Ovary (tissue), 9 donors: ENCODE results near the gene SLC25A52. TPM values are rescaled to one million over a fixed set of nuclear protein-coding genes. Genes with fewer than 3 reads are reported as not detected.
"Not testable (repeated sequence)": the region's sequence is repeated elsewhere in the genome, so short reads cannot be mapped to it uniquely, and the experiment has no call there.

ENCODE experiments used
- DNase-seq, 5 donors: peaks; one replicate each; pipeline ENCODE4 v3.0.0-alpha.2; 2019 to 2020
- H3K27ac ChIP-seq, 2 donors: fragments of 200-600 bp; one replicate each; pipeline versions ENCODE4 v1.5.1 to v1.8.0; 2019 to 2022
- H3K27me3 ChIP-seq: fragments of 200-600 bp; one replicate; pipeline ENCODE4 v1.8.0; 2022
- H3K36me3 ChIP-seq: fragments of 200-600 bp; sonication (generic); one replicate; pipeline ENCODE4 v1.5.1; 2019
- H3K4me1 ChIP-seq: one replicate; pipeline ENCODE4 v1.8.1; 2013; ENCODE audit warnings: mild to moderate bottlenecking, moderate library complexity; ENCODE audit not compliant: insufficient read depth
- H3K4me3 ChIP-seq: fragments of 200-600 bp; sonication (generic); one replicate; pipeline ENCODE4 v1.5.1; 2017
- H3K9me3 ChIP-seq, 2 donors: fragments of 200-600 bp in 1 of 2; sonication (generic) in 1 of 2; one replicate each; pipeline versions ENCODE4 v1.5.1 to v1.8.1; 2013 to 2019; ENCODE audit warnings: mild to moderate bottlenecking in 1 of 2, moderate library complexity in 1 of 2
- CTCF ChIP-seq, 3 donors: fragments of 450-650 bp in 2 of 3; fragments of 200-600 bp in 1 of 3; IDR thresholded peaks; one replicate each; pipeline versions ENCODE4 v1.5.1 to v1.8.0; 2016 to 2022; ENCODE audit warnings: antibody characterized with exemption in 3 of 3, mild to moderate bottlenecking in 1 of 3
- EP300 ChIP-seq: sonication (generic); formaldehyde crosslinking; IDR thresholded peaks from one replicate; pipeline ENCODE4 v1.6.1; 2017; ENCODE audit warnings: antibody characterized with exemption
- POLR2A ChIP-seq: fragments of 450-650 bp; IDR thresholded peaks from one replicate; pipeline ENCODE4 v1.6.1; 2017; ENCODE audit warnings: antibody characterized with exemption, mild to moderate bottlenecking, moderate library complexity
- WGBS, 3 donors: extraction: QIAGEN DNeasy Blood & Tissue Kit in 1 of 3; methylation state at CpG; one replicate each; pipeline versions ENCODE4 v1.1.5 to v1.1.7; 2013 to 2017; 5-methylcytosine and 5-hydroxymethylcytosine counted together
- intact Hi-C, 4 donors: fragments of 100-400 bp; cut with DNase I; formaldehyde crosslinking; loops; one replicate each; pipeline versions ENCODE4 v1.11.0 to v1.15.1; 2022 to 2023
- polyA plus RNA-seq, 2 donors: library from polyadenylated mRNA; stranded (reverse); fragments of 200-250 nt in 1 of 2; fragments of 350-450 nt in 1 of 2; fragmentation: Illumina TruSeq in 1 of 2; extraction: RNeasy Lipid Tissue Mini Kit (QIAGEN cat#74804) in 1 of 2; gene quantifications; one replicate each; pipeline ENCODE4 v1.2.3, GENCODE V29; 2013 to 2014
- total RNA-seq, 7 donors: library from RNA; depleted of rRNA in 2 of 7; stranded (reverse); fragments of >200 nt in 2 of 7; fragmentation: NEBNext Ultra II Directional in 3 of 7; extraction: Animal tissue kit (Norgen Biotek cat#: 25700) in 3 of 7; gene quantifications; one replicate each; pipeline versions ENCODE4 v1.1.0 to v1.2.4, GENCODE V29; 2016 to 2023
- donor health status: DM: no; HTN: no; CAD: no; lungs with moderate emphysema.
- donor health status: DM: no; HTN: no; CAD: no.
- donor health status: Bipolar disorder and iron deficiency.
- donor health status: DM: yes; HTN: yes; CAD: no.
- donor health status: DM: no; HTN: no; CAD: no.
- donor health status: DM: yes; HTN: yes; CAD: no.

The SLC25A52 gene
- total and polyA plus RNA-seq, 9 donors = not detected

DNA sequence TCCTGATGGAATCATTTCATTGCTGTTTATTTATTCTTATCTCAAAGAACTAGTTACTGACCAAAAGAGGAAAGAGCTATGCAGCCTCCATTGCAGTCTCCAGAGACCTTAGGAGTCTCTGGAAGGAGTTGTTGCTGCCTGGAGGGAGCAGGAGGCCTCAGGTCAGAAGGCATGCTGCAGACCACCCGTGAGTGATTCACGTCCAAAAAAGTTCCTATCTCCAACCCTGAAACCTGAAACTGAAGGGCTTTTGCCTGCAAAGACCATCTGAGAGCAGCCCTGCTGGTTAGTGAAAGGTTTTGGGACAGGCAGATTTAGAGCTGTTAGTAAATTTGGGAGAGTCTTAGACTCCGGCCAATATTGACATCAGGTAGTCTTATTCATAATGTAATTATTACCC is 29.1 kb downstream of the SLC25A52 start:
- Histone ChIP-seq H3K4me3 (no peak overlapping the region), H3K27me3 (no peaks in the 10 kb centered on the region), H3K36me3 (no peaks in the 10 kb centered on the region), H3K9me3 (no peaks in the 10 kb centered on the region), H3K4me1 (no peaks in the 10 kb centered on the region), H3K27ac (no peak overlapping the region)
- no peak for TF ChIP-seq EP300
- TF ChIP-seq POLR2A = no peak
- TF ChIP-seq CTCF (IDR thresholded peaks at IDR 0.05) = no peak
- DNase-seq = no peak
- 9 to 21% (median 19%) methylated on average over 3 of the region's 3 CpGs for WGBS, 3 donors
- intact Hi-C loops = no loop called here

DNA sequence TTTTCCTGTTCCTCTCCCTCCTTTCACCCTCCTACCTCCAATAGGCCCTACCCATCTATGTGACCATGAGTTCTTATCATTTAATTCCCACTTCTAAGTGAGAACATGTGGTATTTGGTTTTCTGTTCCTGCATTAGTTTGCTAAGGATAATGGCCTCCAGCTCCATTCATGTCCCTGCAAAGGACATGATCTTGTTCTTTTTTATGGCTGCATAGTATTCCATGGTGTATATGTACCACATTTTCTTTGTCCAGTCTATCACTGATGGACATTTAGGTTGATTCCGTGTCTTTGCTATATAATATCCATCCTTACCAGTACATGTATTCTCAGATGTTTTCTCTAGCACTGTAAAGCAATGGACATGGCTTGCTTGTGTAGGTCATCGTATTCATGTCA is 31.5 kb downstream of the SLC25A52 start:
- WGBS, 3 donors = 89 to 95% (median 95%) methylated on average over 2 of the region's 2 CpGs
- H3K36me3 ChIP-seq, intact Hi-C loops, H3K4me3 ChIP-seq, H3K4me1 ChIP-seq, H3K9me3 ChIP-seq, H3K27ac ChIP-seq, H3K27me3 ChIP-seq, DNase-seq: not testable (repeated sequence)

- peak overlapping the region; percentile 38 for H3K4me3 ChIP-seq
- WGBS, 3 donors = 1 to 12% (median 2%) methylated on average over 43 of the region's 43 CpGs
- DNase-seq = peak; percentile 11 to 56 (median 36)
- H3K9me3 ChIP-seq = no peaks in the 10 kb centered on the region
- H3K27me3 ChIP-seq = no peaks in the 10 kb centered on the region
- H3K36me3 ChIP-seq = no peaks in the 10 kb centered on the region
- intact Hi-C loops = loop anchor here (5.0 kb wide), 2 partner anchors 102 to 167 kb away; no protein-coding TSS in a partner anchor
- H3K4me1 ChIP-seq = no peaks in the 10 kb centered on the region
- TF ChIP-seq POLR2A = no peak
- TF ChIP-seq EP300 = no peak
- no peak for TF ChIP-seq CTCF (IDR thresholded peaks at IDR 0.05)
- peak overlapping the region; percentile 1 to 55 for H3K27ac ChIP-seq
Observed at GRCh38 chr18:31723990-31724711, 36.5 kb downstream of the SLC25A52 start.

- WGBS, 3 donors = 25 to 34% (median 30%) methylated on average over 7 of the region's 7 CpGs
- intact Hi-C loops = loop anchor here (5.0 kb wide), 2 partner anchors 101 to 166 kb away; no protein-coding TSS in a partner anchor
- H3K27ac ChIP-seq = peak overlapping the region in 1 of 2 donors; percentile 55
Observed at GRCh38 chr18:31723639-31723989, 37.1 kb downstream of the SLC25A52 start.

More at GRCh38 chr18:31723639-31723989, 37.1 kb downstream of the SLC25A52 start:
- Histone ChIP-seq H3K36me3 (no peaks in the 10 kb centered on the region), H3K27me3 (no peaks in the 10 kb centered on the region), H3K4me3 (peak overlapping the region; percentile 38), H3K4me1 (no peaks in the 10 kb centered on the region), H3K9me3 (no peaks in the 10 kb centered on the region)
- no peak for TF ChIP-seq CTCF (IDR thresholded peaks at IDR 0.05)
- no peak for TF ChIP-seq POLR2A
- no peak for TF ChIP-seq EP300
- DNase-seq = no peak
